ENCODE data around the gene PUS3. TPM values are rescaled to one million over a fixed set of nuclear protein-coding genes. Genes with fewer than 3 reads are reported as not detected.

Gene PUS3
- 9.1 to 9.9 TPM (median 9.7 TPM) in 3 replicates for total RNA-seq

- H3K9me3 Mint-ChIP-seq, result no peaks in the 10 kb centered on the region
- DNase-seq (ENCODE audit: low spot score in 2 of 2, unreplicated experiment in 2 of 2), result peak; percentile 73 to 88
- no peak for TF ChIP-seq CTCF (IDR thresholded peaks at IDR 0.05; ENCODE audit: unreplicated experiment)
- peaks cover 19% of the 10 kb centered on the region for H3K4me1 Mint-ChIP-seq
- peaks cover 45% of the 10 kb centered on the region for H3K27me3 Mint-ChIP-seq (ENCODE audit: low read depth)
- H3K27ac Mint-ChIP-seq, result peak within 1 kb of the TSS; percentile 95
- peaks cover 11% of the 10 kb centered on the region for H3K36me3 Mint-ChIP-seq
- peak within 1 kb of the TSS; percentile 96 for H3K4me3 Mint-ChIP-seq
Measured at GRCh38 chr11:125902927-125903710, at the start of gene PUS3. Gene PUS3, minus strand, starts transcription at chr11:125903206. Its CDS starts 6,922 bp downstream, at chr11:125896284.

GRCh38 chr11:125952559-125952958 is 49.6 kb upstream of the PUS3 start:
- Mint-ChIP-seq H3K9me3 (no peaks in the 10 kb centered on the region), H3K36me3 (peaks cover 15% of the 10 kb centered on the region), H3K4me1 (peaks cover 28% of the 10 kb centered on the region), H3K27me3 (ENCODE audit: low read depth) (no peaks in the 10 kb centered on the region), H3K4me3 (no peak overlapping the region), H3K27ac (peak overlapping the region; percentile 36)
- TF ChIP-seq CTCF (IDR thresholded peaks at IDR 0.05; ENCODE audit: unreplicated experiment), result no peak
- no peak for DNase-seq (ENCODE audit: low spot score in 2 of 2, unreplicated experiment in 2 of 2)

- Mint-ChIP-seq H3K27ac (peak overlapping the region; percentile 68), H3K4me1 (peaks cover 27% of the 10 kb centered on the region)
- DNase-seq (ENCODE audit: low spot score in 2 of 2, unreplicated experiment in 2 of 2), result no peak
Measured at GRCh38 chr11:125951731-125952130, 48.7 kb upstream of the PUS3 start.

GRCh38 chr11:125950696-125951651 is 48.0 kb upstream of the PUS3 start:
- H3K27me3 Mint-ChIP-seq (ENCODE audit: low read depth), result no peaks in the 10 kb centered on the region
- no peak for TF ChIP-seq CTCF (IDR thresholded peaks at IDR 0.05; ENCODE audit: unreplicated experiment)
- no peaks in the 10 kb centered on the region for H3K9me3 Mint-ChIP-seq
- peaks cover 27% of the 10 kb centered on the region for H3K4me1 Mint-ChIP-seq
- no peak overlapping the region for H3K4me3 Mint-ChIP-seq
- DNase-seq (ENCODE audit: low spot score in 2 of 2, unreplicated experiment in 2 of 2), result no peak
- H3K27ac Mint-ChIP-seq, result peak overlapping the region; percentile 54
- peaks cover 7% of the 10 kb centered on the region for H3K36me3 Mint-ChIP-seq

More at GRCh38 chr11:125951731-125952130, 48.7 kb upstream of the PUS3 start:
- Mint-ChIP-seq H3K27me3 (ENCODE audit: low read depth) (no peaks in the 10 kb centered on the region), H3K4me3 (no peak overlapping the region), H3K9me3 (no peaks in the 10 kb centered on the region), H3K36me3 (peaks cover 11% of the 10 kb centered on the region)
- TF ChIP-seq CTCF (IDR thresholded peaks at IDR 0.05; ENCODE audit: unreplicated experiment), result no peak

GRCh38 chr11:125950178-125950490 is 47.1 kb upstream of the PUS3 start:
- Mint-ChIP-seq H3K4me1 (peaks cover 27% of the 10 kb centered on the region), H3K27me3 (ENCODE audit: low read depth) (no peaks in the 10 kb centered on the region), H3K27ac (no peak overlapping the region), H3K4me3 (no peak overlapping the region), H3K9me3 (no peaks in the 10 kb centered on the region), H3K36me3 (no peaks in the 10 kb centered on the region)
- TF ChIP-seq CTCF (IDR thresholded peaks at IDR 0.05; ENCODE audit: unreplicated experiment), result no peak
- no peak for DNase-seq (ENCODE audit: low spot score in 2 of 2, unreplicated experiment in 2 of 2)

All from mesothelial cell of epicardium (in vitro differentiated cells).